GM19468 (cell line): ENCODE data around the gene ENTPD2.
"Not testable (repeated sequence)": the region's sequence is repeated elsewhere in the genome, so short reads cannot be mapped to it uniquely, and the experiment has no call there.

Experiments used
- ATAC-seq: cut with Tn5 transposase; IDR thresholded peaks from one replicate; pipeline ENCODE4 v1.9.1; 2021; ENCODE audit warnings: mild to moderate bottlenecking, moderate library complexity, moderate number of reproducible peaks; ENCODE audit not compliant: unreplicated experiment; ENCODE audit errors: extremely low read depth

Gene ENTPD2

DNA sequence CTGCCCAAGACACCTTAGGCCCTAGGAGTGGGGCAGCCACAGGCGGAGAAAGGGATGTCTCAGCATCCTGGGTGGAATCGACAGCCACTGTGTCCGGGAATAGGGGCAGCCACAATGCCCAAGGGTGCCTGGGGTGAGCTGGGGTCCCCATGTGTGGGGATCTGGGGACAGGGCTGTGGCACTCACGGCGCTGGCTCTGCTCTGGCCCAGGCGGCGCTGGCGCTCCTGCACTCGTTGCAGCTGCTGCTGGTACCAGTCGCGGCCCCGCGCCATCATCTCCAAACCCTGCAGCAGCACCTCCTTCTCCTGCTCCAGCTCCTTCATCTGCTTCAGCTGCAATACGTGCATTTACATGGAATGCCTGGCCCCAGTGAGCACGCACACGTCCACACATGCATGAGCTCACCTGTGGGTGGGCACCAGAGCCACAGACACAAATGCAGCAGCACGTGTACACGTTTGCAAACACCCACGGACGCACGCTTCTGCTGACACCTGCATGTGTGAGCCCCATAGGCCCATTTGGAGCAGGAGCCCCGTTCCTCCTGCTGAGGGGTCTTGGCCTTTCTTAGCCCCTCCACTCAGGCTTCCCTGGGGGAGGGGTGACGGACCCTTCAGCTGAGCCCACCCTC lies 11.6 kb upstream of the ENTPD2 start:
- ATAC-seq = no peak

DNA sequence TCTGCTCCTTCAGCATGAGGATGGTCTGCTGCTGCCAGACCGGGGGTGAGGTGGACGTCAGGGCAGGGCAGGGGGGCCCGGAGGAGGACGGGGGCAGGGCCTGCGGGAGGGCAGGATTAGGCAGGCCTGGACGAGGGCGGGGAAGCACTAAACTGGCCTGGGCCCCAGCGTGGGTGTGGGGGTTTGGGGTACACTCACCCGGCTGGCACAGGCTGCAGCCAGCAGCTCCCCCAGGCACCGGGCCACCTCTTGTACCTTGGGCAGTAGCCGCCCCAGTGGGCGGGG lies 11.0 kb upstream of the ENTPD2 start:
- ATAC-seq = no peak

DNA sequence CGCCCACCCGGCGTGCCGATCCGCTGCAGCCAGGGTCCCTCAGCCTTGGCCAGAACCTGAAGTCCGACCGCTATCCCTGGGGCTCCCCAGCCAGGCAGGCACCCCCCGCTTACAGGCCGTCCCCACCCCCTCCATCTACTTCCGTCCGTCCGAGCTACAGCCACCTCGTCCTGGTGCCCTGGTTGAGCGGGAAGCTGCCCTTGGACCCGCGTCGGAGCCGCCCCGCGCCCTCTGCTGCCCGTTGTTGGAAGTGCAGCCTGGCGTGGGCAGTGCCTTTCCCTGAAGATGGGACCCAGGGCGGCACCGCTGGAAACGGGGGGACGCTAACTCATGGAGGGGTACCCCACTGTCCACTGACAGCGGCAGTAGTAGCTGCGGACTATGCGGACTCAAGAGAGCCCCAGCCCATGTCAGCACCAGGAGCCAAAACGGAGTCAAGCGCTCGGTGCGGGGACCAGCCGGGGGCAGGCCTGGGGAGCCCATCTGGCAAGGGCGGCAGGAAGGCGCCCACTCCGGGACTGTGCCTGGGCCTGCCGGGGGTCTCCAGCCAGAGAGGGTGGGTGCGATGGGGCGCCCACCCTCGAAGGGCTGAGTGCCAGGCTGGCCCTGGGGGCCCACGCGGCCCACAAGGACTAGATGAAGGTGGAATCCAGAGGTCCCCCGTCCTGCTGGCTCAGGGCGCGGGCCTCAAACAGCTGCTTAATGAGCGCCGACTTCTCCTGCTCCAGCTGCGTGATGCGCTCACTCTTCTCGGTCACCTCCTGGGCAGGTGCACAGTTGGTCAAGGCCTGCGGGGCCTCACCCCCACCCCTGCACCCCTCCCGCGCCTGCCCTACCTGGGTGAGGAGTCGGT lies 10.4 kb upstream of the ENTPD2 start:
- ATAC-seq = no peak

DNA sequence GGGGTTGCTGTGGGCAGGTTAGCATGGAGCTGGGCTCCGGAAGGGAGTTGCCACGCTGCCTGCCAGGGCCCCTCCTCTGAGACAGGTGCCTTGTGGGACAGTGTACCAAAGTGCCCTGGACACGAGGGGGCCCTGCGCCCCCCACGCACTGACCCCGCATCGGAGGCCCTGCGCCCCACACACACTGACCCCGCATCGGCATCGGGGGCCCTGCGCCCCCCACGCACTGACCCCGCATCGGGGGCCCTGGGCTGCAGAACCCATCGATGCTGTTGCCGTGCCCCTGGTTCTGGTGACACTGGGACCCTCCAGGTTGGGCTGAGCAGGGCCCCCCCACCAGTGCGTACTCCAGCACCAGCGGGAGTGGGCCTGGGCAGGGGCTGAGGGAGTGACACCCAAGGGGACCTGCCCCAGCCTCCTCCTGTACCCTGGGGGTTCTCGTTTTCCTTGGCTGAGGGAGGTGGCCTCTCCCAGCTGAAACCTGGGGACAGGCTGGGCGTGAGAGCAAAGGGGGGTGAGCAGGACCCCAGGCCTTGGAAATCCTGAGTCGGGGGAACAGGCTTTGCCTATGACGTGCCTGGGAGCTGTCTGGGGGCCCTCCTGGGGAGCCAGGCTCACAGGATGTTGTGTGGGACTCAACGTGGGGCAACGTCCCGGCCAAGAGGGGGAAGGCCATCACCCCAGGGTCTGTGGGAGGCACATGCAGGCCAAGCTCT lies 9.6 kb upstream of the ENTPD2 start:
- no peak for ATAC-seq

DNA sequence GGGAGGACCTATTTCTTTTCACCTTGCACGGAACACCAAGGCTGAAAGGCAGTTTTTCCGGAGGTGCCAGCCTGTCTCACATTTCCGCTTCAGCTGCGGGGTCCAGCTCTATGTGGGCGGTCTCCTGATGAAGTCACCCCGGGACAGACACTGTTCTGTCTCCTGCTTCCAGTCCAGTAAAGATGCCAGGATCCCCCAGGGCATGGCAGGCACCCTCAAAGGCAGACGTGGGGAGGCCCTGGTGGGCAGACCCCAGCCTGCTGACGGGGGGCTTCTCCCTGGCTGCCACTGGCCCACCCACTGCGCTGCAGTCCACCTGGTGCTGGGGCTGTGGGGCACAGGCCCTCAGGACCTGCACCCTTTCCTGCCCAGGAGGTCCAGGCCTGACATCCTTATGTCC lies 8.9 kb upstream of the ENTPD2 start:
- not testable (repeated sequence) for ATAC-seq

DNA sequence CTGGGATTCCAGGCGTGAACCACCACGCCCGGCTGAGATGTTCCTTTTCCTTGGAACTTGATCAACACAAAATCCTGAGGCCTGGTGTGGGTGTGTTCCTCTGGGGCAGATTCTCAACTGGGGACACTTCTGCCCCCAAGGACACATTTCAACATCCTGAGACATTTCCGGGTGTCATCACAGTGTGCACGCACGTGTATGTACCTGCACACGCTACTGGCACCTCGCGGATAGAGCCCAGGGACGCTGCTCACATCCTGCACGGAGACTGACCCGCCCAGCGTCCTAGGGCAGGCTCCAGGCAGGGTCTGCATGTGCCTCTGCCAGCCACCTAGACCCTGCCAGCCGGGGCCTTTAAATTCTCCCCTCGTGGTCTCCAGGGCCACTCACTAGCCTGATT lies 8.5 kb upstream of the ENTPD2 start:
- no peak for ATAC-seq

DNA sequence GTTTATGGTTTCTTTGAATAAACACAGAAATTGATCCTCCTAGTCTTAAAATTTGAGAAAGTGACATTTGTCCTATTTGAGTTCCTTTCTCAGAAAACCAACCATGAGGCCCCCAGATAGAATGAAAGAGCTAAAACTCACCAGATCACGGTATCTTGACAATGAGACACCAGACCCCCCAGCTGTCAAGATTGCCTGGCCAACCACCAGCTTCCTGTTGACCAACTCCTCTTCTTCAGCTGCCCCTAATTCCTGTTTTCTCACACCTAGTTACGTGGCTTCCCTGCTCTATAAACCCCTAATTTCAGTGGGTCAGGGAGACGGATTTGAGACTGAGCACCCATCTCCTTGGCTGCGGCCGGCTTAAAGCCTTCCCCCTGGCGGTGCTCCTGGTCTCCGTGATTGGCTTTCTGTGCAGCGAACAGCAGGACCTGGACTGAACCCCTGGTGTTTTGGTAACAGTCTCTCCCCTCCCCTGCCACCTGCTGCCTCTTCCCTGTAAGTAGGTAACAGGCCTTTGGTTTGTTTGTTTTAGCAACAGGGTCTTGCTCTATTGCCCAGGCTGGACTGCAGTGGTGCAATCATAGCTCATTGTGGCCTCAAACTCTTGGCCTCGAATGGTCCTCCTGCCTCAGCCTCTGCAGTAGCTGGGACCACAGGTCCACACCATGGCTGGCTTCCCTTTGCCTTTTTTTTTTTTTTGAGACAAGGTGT lies 4.8 kb upstream of the ENTPD2 start:
- ATAC-seq = no peak

DNA sequence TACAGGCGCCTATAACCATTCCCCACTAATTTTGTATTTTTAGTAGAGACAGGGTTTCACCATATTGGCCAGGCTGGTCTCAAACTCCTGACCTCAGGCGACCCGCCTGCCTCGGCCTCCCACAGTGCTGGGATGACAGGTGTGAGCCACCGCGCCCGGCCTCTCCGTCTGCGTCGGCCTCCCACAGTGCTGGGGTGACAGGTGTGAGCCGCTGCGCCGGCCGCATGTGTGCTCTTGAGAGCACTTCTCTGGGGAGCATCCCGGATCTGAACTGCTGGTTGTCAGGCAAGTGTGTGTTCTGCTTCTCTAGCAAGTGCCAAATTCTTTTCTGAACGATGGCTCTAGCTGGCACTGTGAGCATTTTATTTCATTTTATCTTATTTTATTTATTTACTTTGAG lies 3.7 kb upstream of the ENTPD2 start:
- no peak for ATAC-seq

DNA sequence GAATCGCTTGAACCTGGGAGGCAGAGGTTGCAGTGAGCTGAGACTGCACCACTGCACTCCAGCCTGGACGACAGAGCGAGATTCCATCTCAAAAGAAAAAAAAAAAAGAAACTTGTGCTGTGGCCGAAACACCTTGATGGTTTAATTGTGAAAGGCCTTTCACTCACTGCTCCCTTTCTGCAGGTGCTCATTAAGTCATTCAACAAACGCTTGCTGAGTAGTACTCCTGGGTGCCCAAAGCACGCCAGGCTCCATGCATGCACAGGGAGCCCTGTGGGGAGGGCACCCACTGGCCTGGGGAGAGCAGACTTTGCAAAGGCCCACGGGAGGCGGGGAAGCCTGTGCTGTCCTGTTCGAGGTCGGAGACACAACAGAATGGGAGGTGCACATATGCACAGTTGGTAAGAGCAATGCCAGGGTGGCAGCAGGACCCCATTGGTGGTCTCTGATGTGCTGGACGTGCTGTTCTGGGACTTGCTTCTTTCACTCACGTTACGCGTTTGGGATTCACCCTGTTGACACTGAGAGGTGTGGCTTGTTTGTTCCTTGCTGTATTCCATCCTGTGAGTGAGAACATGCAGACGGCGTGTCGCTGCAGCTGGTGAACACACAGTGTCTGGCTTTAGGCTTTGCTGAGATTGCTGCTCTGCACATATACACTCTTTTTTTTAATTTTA lies 3.0 kb upstream of the ENTPD2 start:
- no peak for ATAC-seq

DNA sequence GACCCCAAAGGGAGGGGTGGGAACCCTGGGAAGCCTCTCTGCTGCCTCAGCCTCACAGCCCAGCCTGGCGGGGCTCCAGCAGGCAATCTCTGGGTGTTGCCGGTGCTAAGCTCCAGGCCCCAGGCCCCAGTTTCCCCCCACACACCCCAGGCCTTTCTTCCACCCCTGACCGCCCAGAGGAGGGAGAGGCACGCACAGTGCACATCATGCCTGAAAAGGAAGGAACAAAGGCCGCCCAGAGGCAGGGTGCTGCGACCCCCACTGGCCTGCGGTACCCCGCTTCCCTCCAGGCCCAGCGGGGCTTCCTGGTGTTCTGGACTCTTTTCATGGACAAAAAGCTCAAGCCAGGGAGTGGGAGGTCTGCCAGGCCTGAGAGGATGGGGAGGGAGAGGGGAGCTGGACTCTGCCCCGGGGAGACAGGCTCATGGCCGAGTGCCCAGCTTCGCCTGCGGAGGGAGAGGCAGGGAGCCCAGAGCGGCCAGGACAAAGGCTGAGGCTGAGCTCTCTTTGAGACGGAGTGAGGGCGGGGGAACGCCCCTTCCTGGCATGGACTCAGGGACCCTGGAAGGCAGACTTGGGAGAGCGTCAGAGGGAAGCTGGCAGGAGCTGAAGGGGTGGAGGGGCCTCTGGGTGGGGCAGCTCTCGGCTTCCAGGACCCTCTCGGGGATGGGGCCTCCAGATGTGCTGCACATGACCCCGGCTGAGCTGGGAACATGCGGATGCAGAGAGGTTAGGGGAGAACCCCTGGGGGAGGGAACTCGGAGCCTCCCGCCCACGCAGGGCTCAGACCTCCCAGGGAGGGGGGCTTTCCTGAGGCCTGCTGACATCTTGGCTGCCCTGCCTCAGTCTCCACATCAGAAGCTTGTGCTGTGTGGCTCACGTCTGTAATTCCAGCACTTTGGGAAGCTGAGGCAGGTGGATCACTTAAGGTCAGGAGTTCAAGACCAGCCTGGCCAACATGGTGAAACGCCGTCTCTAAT lies 1.8 kb upstream of the ENTPD2 start:
- no peak for ATAC-seq

DNA sequence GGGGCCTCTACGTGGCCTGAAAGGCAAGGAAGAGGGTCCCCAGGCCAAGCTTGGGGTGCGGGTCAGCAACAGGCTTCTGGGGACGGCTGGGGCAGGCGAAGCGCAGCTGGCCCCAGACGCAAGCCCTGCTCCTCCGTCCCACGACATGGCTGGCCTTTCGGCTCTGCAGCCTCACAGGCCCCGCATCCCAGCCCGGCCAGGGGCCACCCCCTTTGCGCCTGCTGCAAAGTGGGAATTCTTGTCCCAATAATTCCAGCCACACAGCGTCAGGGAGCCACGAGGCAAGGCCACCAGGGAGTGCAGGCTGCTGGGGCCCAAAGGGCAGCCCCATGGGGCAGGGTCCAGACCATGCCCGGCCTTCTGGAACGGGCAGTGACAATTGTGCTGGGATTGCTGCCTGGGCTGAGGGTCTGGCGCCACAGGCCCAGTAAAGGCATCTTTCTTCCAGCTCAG lies 1.1 kb upstream of the ENTPD2 start:
- ATAC-seq = no peak

DNA sequence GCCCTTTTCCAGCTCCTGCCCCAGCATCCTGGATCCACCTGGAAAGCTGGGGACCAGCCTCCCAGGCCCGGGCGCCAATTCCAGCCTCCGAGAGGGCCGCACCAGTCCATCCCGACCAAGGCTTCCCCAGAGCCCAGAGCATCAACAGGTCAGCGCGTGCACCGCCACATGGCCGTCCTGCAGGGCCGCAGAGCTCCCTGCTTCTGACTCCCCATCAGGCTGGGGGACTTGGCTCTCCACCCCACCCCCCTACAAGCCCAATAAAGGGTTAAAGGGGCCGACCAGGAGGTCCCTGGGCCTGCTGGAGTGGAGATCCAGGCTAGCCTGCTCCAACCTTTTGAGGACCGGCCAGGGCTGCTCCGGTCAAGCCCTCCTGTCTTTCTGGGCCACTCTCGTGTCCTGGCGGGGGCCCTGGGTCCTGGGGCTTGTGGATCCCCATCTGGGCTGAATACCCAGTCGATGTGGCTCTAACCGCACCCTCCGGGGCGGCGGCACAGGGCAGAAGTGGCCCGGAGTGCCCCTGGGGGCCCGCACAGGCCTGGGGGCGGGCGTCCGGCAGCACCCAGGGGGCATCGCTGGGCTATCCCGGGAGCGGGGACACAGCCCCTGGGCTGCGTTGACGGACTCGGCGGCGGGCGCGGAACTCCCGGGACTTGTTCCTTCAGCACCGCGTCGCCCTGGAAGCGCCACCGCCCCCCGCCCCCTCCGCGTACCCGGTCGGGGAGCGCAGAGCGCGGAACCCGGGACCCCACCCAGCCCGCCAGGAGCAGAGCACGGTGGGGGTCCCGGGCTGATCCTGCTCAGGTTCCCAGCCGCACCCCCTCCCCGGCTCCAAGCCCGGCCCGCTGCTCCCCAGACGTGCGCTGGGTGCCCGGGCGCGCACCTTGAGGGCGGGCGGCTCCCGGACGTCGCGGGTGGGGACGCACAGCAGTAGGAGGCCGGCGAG lies 590 bp downstream of the ENTPD2 start:
- ATAC-seq = no peak

DNA sequence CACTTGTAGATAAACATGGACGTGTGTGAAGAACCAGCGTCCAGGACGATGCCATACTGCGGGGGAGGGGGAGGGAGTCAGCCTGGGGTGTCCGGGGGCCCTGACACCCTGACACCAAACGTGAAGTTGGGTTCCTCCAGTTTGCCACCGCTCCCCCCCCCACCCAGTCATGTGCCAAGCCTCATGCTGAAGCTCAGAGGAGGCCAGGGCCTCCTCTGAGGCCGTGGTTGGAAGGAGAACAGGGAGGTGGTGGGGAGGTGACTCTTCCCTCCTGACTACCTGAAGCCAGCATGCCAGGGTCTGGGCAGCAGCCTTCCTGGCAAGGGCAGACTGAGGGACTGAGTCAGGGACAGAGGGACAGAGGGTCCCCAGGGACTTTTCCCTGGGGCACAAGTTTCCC lies 1.6 kb downstream of the ENTPD2 start:
- ATAC-seq = no peak

DNA sequence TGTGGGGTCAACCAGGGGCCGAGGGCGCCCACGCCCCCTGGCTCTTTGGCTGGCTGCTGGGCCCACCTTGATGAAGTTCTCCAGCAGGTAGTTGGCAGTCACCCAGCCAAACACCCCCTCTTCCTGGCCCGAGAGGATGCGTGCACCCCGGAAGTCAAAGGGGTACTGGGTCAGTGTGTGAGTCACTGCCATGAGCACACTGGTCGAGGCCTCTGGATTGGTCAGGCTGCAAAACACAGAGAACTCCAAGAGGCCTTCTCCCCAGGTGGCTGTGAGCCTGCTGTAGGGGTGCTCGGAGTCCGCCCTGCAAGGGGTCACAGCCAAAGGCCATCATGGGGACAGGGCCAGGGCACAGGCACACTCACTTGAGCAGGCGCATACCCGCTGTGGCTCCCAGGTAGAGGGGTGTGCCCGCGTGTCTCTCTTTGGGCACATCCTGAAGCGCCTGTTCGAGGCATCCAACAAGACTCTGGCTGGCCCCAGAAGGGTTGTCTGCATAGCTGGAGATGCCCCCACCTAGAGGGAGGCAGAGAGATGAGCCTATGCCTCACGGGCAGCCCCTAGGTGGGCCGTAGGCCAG lies 2.6 kb downstream of the ENTPD2 start:
- ATAC-seq = no peak

DNA sequence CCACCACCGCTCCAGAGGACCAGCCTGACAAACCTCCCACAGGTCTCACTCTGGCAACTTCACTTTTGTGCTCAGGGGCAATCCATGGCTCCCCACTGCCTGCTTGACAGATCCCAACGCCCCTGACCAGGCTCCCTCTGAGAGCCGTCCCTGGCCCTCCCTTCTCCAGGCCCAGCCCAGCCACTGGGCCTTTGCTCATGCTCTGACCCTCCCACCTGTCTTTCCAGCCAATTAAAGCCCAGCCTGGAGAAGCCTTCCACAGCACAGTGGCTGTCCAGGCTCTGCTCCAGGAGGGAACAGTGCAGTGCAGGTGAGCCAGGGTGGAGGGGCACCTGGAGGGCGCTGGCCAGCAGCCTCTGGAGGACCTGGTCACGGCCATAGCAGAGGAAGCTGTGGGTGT lies 3.3 kb downstream of the ENTPD2 start:
- ATAC-seq = no peak

DNA sequence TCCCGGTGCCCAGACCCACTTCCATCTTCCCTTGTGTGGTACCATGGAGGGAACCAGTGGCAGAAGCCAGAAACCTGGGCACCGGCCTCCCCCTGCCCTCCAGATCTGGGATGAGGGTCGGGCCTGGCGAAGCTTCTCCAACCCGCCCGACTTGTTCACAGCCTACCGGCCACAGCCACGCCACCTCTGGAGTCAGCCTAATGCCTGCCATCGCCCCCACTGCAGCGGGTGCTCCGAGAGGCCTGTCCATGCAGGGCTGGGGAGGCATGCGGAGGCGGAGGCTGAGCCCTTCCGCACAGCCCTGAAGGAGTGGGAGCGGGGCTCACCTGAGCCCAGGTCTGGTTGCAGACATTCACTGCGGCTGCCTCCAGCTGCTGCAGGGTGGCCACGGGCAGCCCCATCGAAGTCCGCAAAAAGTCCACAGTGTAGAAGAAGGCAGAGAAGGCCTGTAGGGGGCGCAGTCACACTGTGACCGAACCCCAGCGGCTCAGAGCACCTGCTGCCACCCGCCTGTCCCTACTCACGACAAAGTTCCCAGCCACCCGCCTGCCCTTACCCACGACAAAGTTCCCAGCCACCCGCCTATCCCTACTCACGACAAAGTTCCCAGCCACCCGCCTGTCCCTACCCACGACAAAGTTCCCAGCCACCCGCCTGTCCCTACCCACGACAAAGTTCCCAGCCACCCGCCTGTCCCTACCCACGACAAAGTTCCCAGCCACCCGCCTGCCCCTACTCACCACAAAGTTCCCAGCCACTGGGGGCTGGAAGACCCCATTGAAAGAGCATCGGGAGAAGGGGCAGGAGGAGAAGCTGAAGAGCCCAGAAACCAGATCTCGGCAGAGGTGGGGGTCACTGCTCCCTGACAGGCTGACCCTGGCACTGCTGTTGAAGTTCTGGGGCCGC lies 4.1 kb downstream of the ENTPD2 start:
- ATAC-seq = no peak
